ENCODE data around the gene SLC25A17.

Gene SLC25A17

DNA sequence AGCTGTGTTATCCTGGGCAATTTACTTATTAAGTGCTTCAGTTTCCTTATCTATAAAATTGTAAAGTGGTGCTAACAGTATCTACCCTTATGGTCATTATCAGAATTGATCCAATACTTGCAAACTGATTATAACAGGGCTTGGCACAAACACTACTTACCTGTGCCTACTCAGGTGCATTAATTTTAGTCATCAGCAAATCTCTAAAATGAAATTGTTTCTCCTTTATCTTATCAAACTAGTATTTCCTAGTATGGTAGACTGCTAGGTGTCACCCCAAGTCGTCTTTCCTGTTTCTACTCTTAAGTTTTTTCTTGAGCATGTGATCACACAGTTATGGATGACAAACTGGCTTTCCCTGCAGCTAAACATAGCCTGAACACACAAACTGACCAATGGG lies 4.3 kb upstream of the SLC25A17 start:
- H3F3A ChIP-seq (ENCODE audit: insufficient read depth): peaks cover 38% of the 10 kb centered on the region
- TF ChIP-seq EZH2phosphoT487 (conservative IDR thresholded peaks at IDR 0.05; ENCODE audit: low read length) (no peak), CTCF (IDR thresholded peaks at IDR 0.05; ENCODE audit: insufficient read depth, low read length, poor library complexity, severe bottlenecking) (no peak)
- H3K79me2 ChIP-seq (ENCODE audit: insufficient read depth, low read length): peaks cover 7% of the 10 kb centered on the region
- peaks cover 14% of the 10 kb centered on the region; the same call in 1 of the 2 replicates for H3K36me3 ChIP-seq (ENCODE audit: low read length)
- H3K9ac ChIP-seq (ENCODE audit: low read length): no peak overlapping the region
- H3K27me3 ChIP-seq (ENCODE audit: low read length): no peaks in the 10 kb centered on the region
- no peak overlapping the region for H2AFZ ChIP-seq (ENCODE audit: low read depth, low read length, severe bottlenecking)
- no peaks in the 10 kb centered on the region for H4K20me1 ChIP-seq (ENCODE audit: low read depth, low read length)
- no peaks in the 10 kb centered on the region for H3K9me2 ChIP-seq (replicated peaks; ENCODE audit: insufficient read depth, low read length)
- H3K4me3 ChIP-seq (ENCODE audit: insufficient read depth, low read length, poor library complexity, severe bottlenecking): no peak overlapping the region
- H3K9me3 ChIP-seq (ENCODE audit: insufficient read depth, low read length): no peaks in the 10 kb centered on the region
- no peak overlapping the region for H3K27ac ChIP-seq (ENCODE audit: low read depth, low read length)
- no peak overlapping the region for H3K4me2 ChIP-seq (ENCODE audit: low read depth, low read length, poor library complexity, severe bottlenecking)

DNA sequence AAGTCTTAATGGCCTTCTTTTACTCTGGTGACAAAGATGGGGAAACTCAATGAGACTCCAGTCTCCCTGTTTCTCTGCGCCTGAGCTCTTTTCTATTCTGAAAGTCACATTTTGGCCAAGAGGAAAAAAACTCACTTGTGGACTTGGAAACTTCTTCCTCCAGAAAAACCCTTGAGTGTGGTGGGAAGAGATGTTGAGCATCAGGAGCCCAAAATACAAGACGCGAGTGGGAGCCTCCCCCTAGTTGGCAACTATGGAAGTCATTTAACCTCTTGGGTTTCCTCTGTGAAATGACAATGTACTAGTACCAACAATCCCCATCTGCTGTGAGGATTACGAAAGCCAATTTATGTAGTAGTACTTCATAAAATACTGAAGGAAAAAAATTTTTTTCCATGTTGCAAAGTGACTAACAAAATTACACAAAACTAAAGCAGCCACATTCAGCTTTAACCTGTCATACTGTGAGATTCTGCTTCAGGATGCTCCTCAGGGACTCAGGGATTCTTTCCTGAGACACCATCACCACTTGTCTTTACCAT lies 524 bp upstream of the SLC25A17 start:
- Histone ChIP-seq H3K79me2 (ENCODE audit: insufficient read depth, low read length) (peaks cover 43% of the 10 kb centered on the region), H3F3A (ENCODE audit: insufficient read depth) (peaks cover 30% of the 10 kb centered on the region), H3K36me3 (ENCODE audit: low read length) (peaks cover 7% of the 10 kb centered on the region), H4K20me1 (ENCODE audit: low read depth, low read length) (no peaks in the 10 kb centered on the region), H2AFZ (ENCODE audit: low read depth, low read length, severe bottlenecking) (peak overlapping the region; percentile 72), H3K9ac (ENCODE audit: low read length) (peak overlapping the region; percentile 87), H3K4me2 (ENCODE audit: low read depth, low read length, poor library complexity, severe bottlenecking) (peak overlapping the region; percentile 84), H3K9me3 (ENCODE audit: insufficient read depth, low read length) (no peaks in the 10 kb centered on the region), H3K4me3 (ENCODE audit: insufficient read depth, low read length, poor library complexity, severe bottlenecking) (peak overlapping the region; percentile 96), H3K9me2 (replicated peaks; ENCODE audit: insufficient read depth, low read length) (no peaks in the 10 kb centered on the region), H3K27me3 (ENCODE audit: low read length) (no peaks in the 10 kb centered on the region), H3K27ac (ENCODE audit: low read depth, low read length) (peak overlapping the region; percentile 15; the same call in 1 of the 2 replicates)
- TF ChIP-seq CTCF (IDR thresholded peaks at IDR 0.05; ENCODE audit: insufficient read depth, low read length, poor library complexity, severe bottlenecking) (no peak), EZH2phosphoT487 (conservative IDR thresholded peaks at IDR 0.05; ENCODE audit: low read length) (no peak)

GRCh38 chr22:40818192-40818746 lies 877 bp downstream of the SLC25A17 start:
- peak overlapping the region; percentile 84 for H3K4me2 ChIP-seq (ENCODE audit: low read depth, low read length, poor library complexity, severe bottlenecking)
- peaks cover 23% of the 10 kb centered on the region for H3F3A ChIP-seq (ENCODE audit: insufficient read depth)
- TF ChIP-seq CTCF (IDR thresholded peaks at IDR 0.05; ENCODE audit: insufficient read depth, low read length, poor library complexity, severe bottlenecking) (no peak), EZH2phosphoT487 (conservative IDR thresholded peaks at IDR 0.05; ENCODE audit: low read length) (no peak)
- H3K9ac ChIP-seq (ENCODE audit: low read length): peak overlapping the region; percentile 87
- H2AFZ ChIP-seq (ENCODE audit: low read depth, low read length, severe bottlenecking): peak overlapping the region; percentile 89
- H3K36me3 ChIP-seq (ENCODE audit: low read length): peaks cover 17% of the 10 kb centered on the region
- peak overlapping the region; percentile 64 for H3K27ac ChIP-seq (ENCODE audit: low read depth, low read length)
- H3K27me3 ChIP-seq (ENCODE audit: low read length): no peaks in the 10 kb centered on the region
- peak overlapping the region; percentile 96 for H3K4me3 ChIP-seq (ENCODE audit: insufficient read depth, low read length, poor library complexity, severe bottlenecking)
- H3K9me2 ChIP-seq (replicated peaks; ENCODE audit: insufficient read depth, low read length): no peaks in the 10 kb centered on the region
- H3K79me2 ChIP-seq (ENCODE audit: insufficient read depth, low read length): peaks cover 56% of the 10 kb centered on the region
- H3K9me3 ChIP-seq (ENCODE audit: insufficient read depth, low read length): no peaks in the 10 kb centered on the region
- H4K20me1 ChIP-seq (ENCODE audit: low read depth, low read length): no peaks in the 10 kb centered on the region

Data from SU-DHL-6 (cell line).